ENCODE results near the gene DCXR.

Gene DCXR

GRCh38 chr17:81998212-81998611 is 39.3 kb downstream of the DCXR start:
- DNase-seq (ENCODE audit: low read depth) = no peak

GRCh38 chr17:81996757-81997441 is 40.6 kb downstream of the DCXR start:
- DNase-seq (ENCODE audit: low read depth) = no peak

GRCh38 chr17:81996232-81996756 is 41.2 kb downstream of the DCXR start:
- DNase-seq (ENCODE audit: low read depth) = no peak

- no peak for DNase-seq (ENCODE audit: low read depth)
These were observed 41.9 kb downstream of the DCXR start for GRCh38 chr17:81995463-81996231.

- no peak for DNase-seq (ENCODE audit: low read depth)
These were observed 42.7 kb downstream of the DCXR start for GRCh38 chr17:81994593-81995462.

GRCh38 chr17:81993729-81994592 is 43.5 kb downstream of the DCXR start:
- DNase-seq (ENCODE audit: low read depth) = no peak

GRCh38 chr17:81992306-81993102 is 45.0 kb downstream of the DCXR start:
- no peak for DNase-seq (ENCODE audit: low read depth)

- DNase-seq (ENCODE audit: low read depth) = no peak
These were observed 45.7 kb downstream of the DCXR start for GRCh38 chr17:81991684-81992305.

- no peak for DNase-seq (ENCODE audit: low read depth)
These were observed 46.4 kb downstream of the DCXR start for GRCh38 chr17:81990836-81991683.

- DNase-seq (ENCODE audit: low read depth) = no peak
These were observed 50.2 kb downstream of the DCXR start for GRCh38 chr17:81987161-81987770.

GRCh38 chr17:81986606-81987005 is 50.9 kb downstream of the DCXR start:
- DNase-seq (ENCODE audit: low read depth) = no peak

Measured in activated T-helper 1 cell treated with Interleukin-2 at 50 U/mL for 16 hours (primary cell).